Activated CD8-positive, alpha-beta T cell treated with anti-CD3 and anti-CD28 coated beads, Interleukin-2, amount 10 ng/mL, durations not matched to agents 7 days and 5 days (primary cell): ENCODE data around the gene FNBP1. TPM values are rescaled to one million over a fixed set of nuclear protein-coding genes. Genes with fewer than 3 reads are reported as not detected.

Experiments
- ATAC-seq: fragments of 150-1000 bp; cut with Tn5 transposase; one replicate; pipeline ENCODE4 v1.10.0; 2021; ENCODE audit warnings: moderate library complexity
- CTCF ChIA-PET: fragments of 350-600 bp; sonication (Branson Sonifier 250); formaldehyde crosslinking; loops from one replicate; lab custom pipeline; 2021; ENCODE audit warnings: antibody characterized with exemption; lab: Charles Lee
- POLR2A ChIA-PET: fragments of 350-600 bp; sonication (Branson Sonifier 250); formaldehyde crosslinking; loops from one replicate; lab custom pipeline; 2021; ENCODE audit warnings: antibody characterized with exemption; lab: Charles Lee
- DNase-seq: peaks from one replicate; pipeline ENCODE4 v3.0.0-alpha.2; 2020
- H3K27ac Mint-ChIP-seq: one replicate; pipeline ENCODE4 v1.8.0; 2021; ENCODE audit warnings: mild to moderate bottlenecking, mixed read lengths
- H3K27me3 Mint-ChIP-seq: one replicate; pipeline ENCODE4 v1.8.0; 2021; ENCODE audit warnings: low read depth, mixed read lengths
- H3K36me3 Mint-ChIP-seq: one replicate; pipeline ENCODE4 v1.8.0; 2021; ENCODE audit warnings: low read depth, mixed read lengths
- H3K4me1 Mint-ChIP-seq: one replicate; pipeline ENCODE4 v1.8.0; 2021; ENCODE audit warnings: low read depth, mixed read lengths
- H3K4me3 Mint-ChIP-seq: one replicate; pipeline ENCODE4 v1.8.0; 2021; ENCODE audit warnings: mild to moderate bottlenecking, mixed read lengths
- H3K9me3 Mint-ChIP-seq: one replicate; pipeline ENCODE4 v1.8.0; 2022; ENCODE audit warnings: mixed read lengths; ENCODE audit not compliant: insufficient read depth
- total RNA-seq, 2 experiments: library from RNA; stranded (reverse); gene quantifications; one replicate each; pipeline ENCODE4 v1.2.3, GENCODE V29; 2021

FNBP1 gene
- total RNA-seq, 2 experiments from 2014 or later: 173 to 176 TPM

- DNase-seq: no peak
- peak overlapping the region; percentile 4 for H3K27ac Mint-ChIP-seq
- ATAC-seq: no peak
- peaks cover 72% of the 10 kb centered on the region for H3K36me3 Mint-ChIP-seq
- H3K4me1 Mint-ChIP-seq: peaks cover 79% of the 10 kb centered on the region
- no peaks in the 10 kb centered on the region for H3K9me3 Mint-ChIP-seq
- no peak overlapping the region for H3K4me3 Mint-ChIP-seq
- no peaks in the 10 kb centered on the region for H3K27me3 Mint-ChIP-seq
- POLR2A ChIA-PET: interaction anchor here (0.9 to 2.3 kb wide), 3 partner anchors 8 to 27 kb away, joined by 3 to 10 read pairs (median 6); partner anchors contain the start of genes C9orf78 and USP20
- CTCF ChIA-PET: interaction anchor here (1.5 kb wide), 1 partner anchor 24 kb away, joined by 6 read pairs; no protein-coding TSS in a partner anchor
Measured at GRCh38 chr9:129861447-129861827, 181.6 kb downstream of the FNBP1 start.

- ChIA-PET CTCF (interaction anchor here (0.9 to 1.5 kb wide), 2 partner anchors 22 to 24 kb away, joined by 3 to 6 read pairs; no protein-coding TSS in a partner anchor), POLR2A (interaction anchor here (0.8 to 2.3 kb wide), 5 partner anchors 9 to 34 kb away, joined by 3 to 10 read pairs (median 3); partner anchors contain the start of genes C9orf78 and USP20)
- Mint-ChIP-seq H3K4me3 (no peak overlapping the region), H3K27me3 (no peaks in the 10 kb centered on the region), H3K9me3 (no peaks in the 10 kb centered on the region), H3K27ac (peak overlapping the region; percentile 61), H3K4me1 (peaks cover 79% of the 10 kb centered on the region), H3K36me3 (peaks cover 73% of the 10 kb centered on the region)
- ATAC-seq: no peak
- no peak for DNase-seq
Measured at GRCh38 chr9:129860653-129861446, 182.1 kb downstream of the FNBP1 start.

GRCh38 chr9:129858167-129858962 lies 184.6 kb downstream of the FNBP1 start:
- H3K27ac Mint-ChIP-seq: no peak overlapping the region
- DNase-seq (no peak), ATAC-seq (no peak)
- ChIA-PET POLR2A (interaction anchor here (0.6 kb wide), 1 partner anchor 144 kb away, joined by 3 read pairs; no protein-coding TSS in a partner anchor), CTCF (no interaction called here)
- peaks cover 82% of the 10 kb centered on the region for H3K4me1 Mint-ChIP-seq
- peaks cover 79% of the 10 kb centered on the region for H3K36me3 Mint-ChIP-seq
- no peak overlapping the region for H3K4me3 Mint-ChIP-seq
- H3K27me3 Mint-ChIP-seq: no peaks in the 10 kb centered on the region
- no peaks in the 10 kb centered on the region for H3K9me3 Mint-ChIP-seq

- DNase-seq (no peak), ATAC-seq (no peak)
- Mint-ChIP-seq H3K36me3 (peaks cover 86% of the 10 kb centered on the region), H3K27me3 (no peaks in the 10 kb centered on the region), H3K27ac (peak overlapping the region; percentile 16), H3K9me3 (no peaks in the 10 kb centered on the region), H3K4me3 (no peak overlapping the region), H3K4me1 (peaks cover 84% of the 10 kb centered on the region)
- CTCF ChIA-PET: no interaction called here
- POLR2A ChIA-PET: no interaction called here
Measured at GRCh38 chr9:129857207-129857606, 185.8 kb downstream of the FNBP1 start.

GRCh38 chr9:129854588-129855110 lies 188.3 kb downstream of the FNBP1 start:
- peak overlapping the region; percentile 72 for H3K27ac Mint-ChIP-seq
- no peaks in the 10 kb centered on the region for H3K9me3 Mint-ChIP-seq
- no peaks in the 10 kb centered on the region for H3K27me3 Mint-ChIP-seq
- DNase-seq: peak; percentile 65
- ChIA-PET POLR2A (interaction anchor here (0.6 to 1.7 kb wide), 3 partner anchors 8 to 16 kb away, joined by 3 read pairs; no protein-coding TSS in a partner anchor), CTCF (no interaction called here)
- peak; percentile 62 for ATAC-seq
- peak overlapping the region; percentile 62 for H3K4me3 Mint-ChIP-seq
- peaks cover 88% of the 10 kb centered on the region for H3K4me1 Mint-ChIP-seq
- H3K36me3 Mint-ChIP-seq: peaks cover 85% of the 10 kb centered on the region

- H3K4me3 Mint-ChIP-seq: no peak overlapping the region
- POLR2A ChIA-PET: interaction anchor here (0.9 to 1.7 kb wide), 4 partner anchors 17 to 188 kb away, joined by 3 to 4 read pairs (median 3); no protein-coding TSS in a partner anchor
- H3K4me1 Mint-ChIP-seq: peaks cover 95% of the 10 kb centered on the region
- DNase-seq (no peak), ATAC-seq (no peak)
- CTCF ChIA-PET: interaction anchor here (1.2 to 2.3 kb wide), 2 partner anchors 15 to 32 kb away, joined by 4 to 7 read pairs; no protein-coding TSS in a partner anchor
- no peaks in the 10 kb centered on the region for H3K27me3 Mint-ChIP-seq
- H3K36me3 Mint-ChIP-seq: peaks cover 80% of the 10 kb centered on the region
- H3K27ac Mint-ChIP-seq: peak overlapping the region; percentile 51
- no peaks in the 10 kb centered on the region for H3K9me3 Mint-ChIP-seq
Measured at GRCh38 chr9:129853614-129854013, 189.4 kb downstream of the FNBP1 start.

- DNase-seq: no peak
- CTCF ChIA-PET: interaction anchor here (2.3 kb wide), 1 partner anchor 14 kb away, joined by 7 read pairs; no protein-coding TSS in a partner anchor
- no peak for ATAC-seq
- H3K4me1 Mint-ChIP-seq: peaks cover 92% of the 10 kb centered on the region
- peaks cover 77% of the 10 kb centered on the region for H3K36me3 Mint-ChIP-seq
- no peaks in the 10 kb centered on the region for H3K9me3 Mint-ChIP-seq
- no peak overlapping the region for H3K4me3 Mint-ChIP-seq
- H3K27ac Mint-ChIP-seq: no peak overlapping the region
- POLR2A ChIA-PET: interaction anchor here (1.2 kb wide), 1 partner anchor 12 kb away, joined by 3 read pairs; no protein-coding TSS in a partner anchor
- no peaks in the 10 kb centered on the region for H3K27me3 Mint-ChIP-seq
Measured at GRCh38 chr9:129852579-129852978, 190.4 kb downstream of the FNBP1 start.

GRCh38 chr9:129851821-129852220 lies 191.2 kb downstream of the FNBP1 start:
- Mint-ChIP-seq H3K36me3 (peaks cover 74% of the 10 kb centered on the region), H3K27ac (peak overlapping the region; percentile 63), H3K4me1 (peaks cover 84% of the 10 kb centered on the region), H3K4me3 (no peak overlapping the region), H3K9me3 (no peaks in the 10 kb centered on the region), H3K27me3 (no peaks in the 10 kb centered on the region)
- ChIA-PET CTCF (interaction anchor here (1.0 to 1.7 kb wide), 2 partner anchors 15 to 33 kb away, joined by 4 to 8 read pairs; no protein-coding TSS in a partner anchor), POLR2A (interaction anchor here (1.0 to 2.2 kb wide), 4 partner anchors 10 to 34 kb away, joined by 3 to 7 read pairs (median 4); partner anchors contain the start of genes C9orf78 and USP20)
- ATAC-seq (no peak), DNase-seq (no peak)

GRCh38 chr9:129850821-129851550 lies 192.0 kb downstream of the FNBP1 start:
- Mint-ChIP-seq H3K9me3 (no peaks in the 10 kb centered on the region), H3K36me3 (peaks cover 67% of the 10 kb centered on the region), H3K4me1 (peaks cover 76% of the 10 kb centered on the region), H3K27ac (peak overlapping the region; percentile 46), H3K27me3 (no peaks in the 10 kb centered on the region), H3K4me3 (no peak overlapping the region)
- ATAC-seq (no peak), DNase-seq (no peak)
- POLR2A ChIA-PET: interaction anchor here (1.0 to 2.2 kb wide), 3 partner anchors 9 to 34 kb away, joined by 3 to 7 read pairs (median 4); partner anchors contain the start of genes C9orf78 and USP20
- CTCF ChIA-PET: interaction anchor here (1.0 to 1.7 kb wide), 2 partner anchors 14 to 34 kb away, joined by 4 to 8 read pairs; no protein-coding TSS in a partner anchor

GRCh38 chr9:129849901-129850300 lies 193.1 kb downstream of the FNBP1 start:
- Mint-ChIP-seq H3K27me3 (no peaks in the 10 kb centered on the region), H3K4me3 (no peak overlapping the region), H3K4me1 (peaks cover 72% of the 10 kb centered on the region), H3K36me3 (peaks cover 59% of the 10 kb centered on the region), H3K27ac (peak overlapping the region; percentile 12), H3K9me3 (no peaks in the 10 kb centered on the region)
- ChIA-PET CTCF (interaction anchor here (1.4 kb wide), 1 partner anchor 13 kb away, joined by 4 read pairs; no protein-coding TSS in a partner anchor), POLR2A (interaction anchor here (2.1 to 2.2 kb wide), 2 partner anchors 13 to 14 kb away, joined by 6 to 7 read pairs; partner anchors contain the start of genes C9orf78 and USP20)
- no peak for ATAC-seq
- DNase-seq: no peak
